B cell (primary cell): ENCODE measurements around the gene SGIP1. TPM values are rescaled to one million over a fixed set of nuclear protein-coding genes. Genes with fewer than 3 reads are reported as not detected.

Experiments used
- ATAC-seq: fragments of 200-7000 bp; cut with Tn5 transposase; one replicate; pipeline ENCODE4 v1.10.0; 2021; ENCODE audit warnings: low read depth, mild to moderate bottlenecking, moderate number of reproducible peaks, moderate library complexity
- CTCF ChIA-PET: fragments of 350-600 bp; sonication (Branson Sonifier 250); formaldehyde crosslinking; loops from one replicate; lab custom pipeline; 2021; ENCODE audit warnings: antibody characterized with exemption, inconsistent platforms; lab: Charles Lee
- POLR2A ChIA-PET: fragments of 350-600 bp; sonication (Branson Sonifier 250); formaldehyde crosslinking; loops from one replicate; lab custom pipeline; 2021; ENCODE audit warnings: antibody characterized with exemption; lab: Charles Lee
- DNase-seq: peaks from one replicate; pipeline ENCODE4 v3.0.0; 2013
- H2AFZ ChIP-seq: 2 replicates; pipeline ENCODE4 v1.6.1; 2012; ENCODE audit warnings: mild to moderate bottlenecking, low read depth, low read length; ENCODE audit not compliant: insufficient read depth, poor library complexity, severe bottlenecking
- H3K27ac ChIP-seq, 2 donors: 1 replicate in 1 of 2; 2 replicates in 1 of 2; pipeline ENCODE4 v1.5.1; 2012 to 2013; ENCODE audit warnings: low read length in 2 of 2, mild to moderate bottlenecking in 2 of 2, moderate library complexity in 1 of 2
- H3K27me3 ChIP-seq, 4 experiments: fragments of 200-600 bp in 1 of 4; sonication (generic) in 1 of 4; replicated peaks in 1 of 4; 1 replicate in 2 of 4; 2 replicates in 2 of 4; pipeline versions ENCODE4 v1.6.1 to v1.7.0; 2013 to 2016; ENCODE audit warnings: low read length in 3 of 4, mild to moderate bottlenecking in 2 of 4, mixed read lengths in 1 of 4, moderate library complexity in 1 of 4; ENCODE audit not compliant: insufficient read depth in 4 of 4, control insufficient read depth in 3 of 4; ENCODE audit errors: control extremely low read depth in 1 of 4
- H3K36me3 ChIP-seq, 2 experiments: replicated peaks in 1 of 2; 1 replicate in 1 of 2; 2 replicates in 1 of 2; pipeline versions ENCODE4 v1.6.1 to v1.7.1; 2013; ENCODE audit warnings: low read length in 1 of 2; ENCODE audit not compliant: insufficient read depth in 2 of 2, control insufficient read depth in 1 of 2; ENCODE audit errors: control extremely low read depth in 1 of 2, extremely low read depth in 1 of 2
- H3K4me1 ChIP-seq, 2 donors: fragments of 200-600 bp in 1 of 2; sonication (generic) in 1 of 2; 1 replicate in 1 of 2; 2 replicates in 1 of 2; pipeline versions ENCODE4 v1.5.1 to v1.6.1; 2013 to 2017; ENCODE audit warnings: low read length in 2 of 2; ENCODE audit not compliant: control insufficient read depth in 2 of 2, insufficient read depth in 2 of 2
- H3K4me2 ChIP-seq: replicated peaks from 2 replicates; pipeline ENCODE3; 2012; ENCODE audit warnings: mild to moderate bottlenecking, low read depth, low read length; ENCODE audit not compliant: poor library complexity, severe bottlenecking
- H3K4me3 ChIP-seq, 5 experiments: fragments of 200-600 bp in 1 of 5; sonication (generic) in 1 of 5; 1 replicate in 3 of 5; 2 replicates in 2 of 5; pipeline versions ENCODE4 v1.5.1 to v1.7.0; 2011 to 2016; ENCODE audit warnings: low read length in 4 of 5, mild to moderate bottlenecking in 4 of 5, low read depth in 2 of 5, control low read depth in 1 of 5, moderate library complexity in 1 of 5; ENCODE audit not compliant: insufficient read depth in 1 of 5; ENCODE audit errors: control extremely low read depth in 1 of 5, extremely low read depth in 1 of 5
- H3K79me2 ChIP-seq: fragments of 200-600 bp; sonication (generic); one replicate; pipeline ENCODE4 v1.6.0; 2016; ENCODE audit warnings: low read length; ENCODE audit not compliant: control insufficient read depth, insufficient read depth
- H3K9ac ChIP-seq: fragments of 200-600 bp; sonication (generic); 2 replicates; pipeline ENCODE4 v1.6.1; 2017; ENCODE audit warnings: mild to moderate bottlenecking, low read length, moderate library complexity
- H3K9me3 ChIP-seq, 3 donors: one replicate each; pipeline versions ENCODE4 v1.6.1 to v1.7.1; 2013; ENCODE audit warnings: low read length in 2 of 3; ENCODE audit not compliant: control insufficient read depth in 2 of 3, insufficient read depth in 1 of 3; ENCODE audit errors: control extremely low read depth in 1 of 3
- H4K20me1 ChIP-seq: 2 replicates; pipeline ENCODE4 v1.6.0; 2012; ENCODE audit warnings: mild to moderate bottlenecking, low read length; ENCODE audit not compliant: insufficient read depth, control insufficient read depth, poor library complexity, severe bottlenecking
- H3K27ac Mint-ChIP-seq: one replicate; pipeline ENCODE4 v1.8.0; 2021; ENCODE audit warnings: mixed read lengths
- H3K27me3 Mint-ChIP-seq: one replicate; pipeline ENCODE4 v1.8.0; 2021; ENCODE audit warnings: mixed read lengths
- H3K4me1 Mint-ChIP-seq: one replicate; pipeline ENCODE4 v1.8.0; 2021; ENCODE audit warnings: mixed read lengths
- H3K4me3 Mint-ChIP-seq: one replicate; pipeline ENCODE4 v1.8.0; 2021; ENCODE audit warnings: mixed read lengths
- H3K9me3 Mint-ChIP-seq: one replicate; pipeline ENCODE4 v1.8.0; 2022; ENCODE audit warnings: mixed read lengths; ENCODE audit not compliant: insufficient read depth
- EZH2 ChIP-seq: IDR thresholded peaks from 2 replicates; pipeline ENCODE4 v1.6.1; 2012; ENCODE audit warnings: borderline replicate concordance, low read depth, mild to moderate bottlenecking, moderate library complexity, low read length; ENCODE audit not compliant: insufficient read depth, poor library complexity, severe bottlenecking
- WGBS: methylation state at CpG from one replicate; pipeline ENCODE4 v1.1.5; 2013; ENCODE audit warnings: missing lambda C conversion rate; ENCODE audit not compliant: insufficient coverage; 5-methylcytosine and 5-hydroxymethylcytosine counted together
- intact Hi-C: fragments of 100-400 bp; cut with micrococcal nuclease; formaldehyde crosslinking; loops from one replicate; pipeline ENCODE4 v1.10.0; 2022
- polyA plus RNA-seq: library from polyadenylated mRNA; depleted of rRNA; stranded (reverse); fragments of >200 nt; gene quantifications from 2 replicates; pipeline ENCODE4 v1.2.3, GENCODE V29; 2012
- total RNA-seq, 2 donors: library from RNA; stranded (reverse); fragments of 120-200 nt in 1 of 2; gene quantifications; 1 replicate in 1 of 2; 2 replicates in 1 of 2; pipeline versions ENCODE4 v1.2.3 to v1.2.4, GENCODE V29; 2013 to 2022
- TF ChIP-seq, protein P1 (sequence below): fragments of 200-600 bp; IDR thresholded peaks from one replicate; pipeline ENCODE4 v1.8.0; 2022; ENCODE audit warnings: antibody characterized with exemption, mild to moderate bottlenecking

The SGIP1 gene
- total and polyA plus RNA-seq, 2 donors (not counting 1 experiment from before 2014, with no cell fraction given), result not detected

DNA sequence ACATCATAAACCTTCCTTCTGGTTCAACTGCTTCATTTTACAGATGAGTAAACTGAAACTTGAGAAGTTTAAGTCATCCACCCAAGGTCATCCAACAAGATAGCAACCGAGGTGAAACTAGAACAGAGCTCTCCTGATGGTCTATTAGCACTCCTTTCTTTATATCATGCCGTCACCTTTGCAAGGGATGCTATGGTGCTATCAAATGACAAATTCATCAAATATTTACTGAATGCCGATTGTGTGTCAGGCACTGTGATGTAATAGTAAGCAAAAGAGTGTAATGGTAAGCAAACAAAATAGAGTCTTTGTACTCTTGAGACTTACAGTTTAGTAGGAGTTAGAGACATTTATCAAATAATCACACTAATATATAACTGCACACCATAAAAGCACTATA is 14.0 kb upstream of the SGIP1 start:
- Histone ChIP-seq H3K4me3 (no peak overlapping the region), H4K20me1 (no peaks in the 10 kb centered on the region), H3K27ac (no peak overlapping the region), H3K9ac (no peak overlapping the region), H3K27me3 (no peaks in the 10 kb centered on the region), H3K9me3 (no peaks in the 10 kb centered on the region), H3K4me2 (no peak overlapping the region), H3K4me1 (no peaks in the 10 kb centered on the region), H2AFZ (no peak overlapping the region), H3K36me3 (no peaks in the 10 kb centered on the region), H3K79me2 (no peaks in the 10 kb centered on the region)
- WGBS, result 83% methylated on average over 1 of the region's 3 CpGs
- H3K9me3 Mint-ChIP-seq, result no peaks in the 10 kb centered on the region
- POLR2A ChIA-PET, result no interaction called here
- CTCF ChIA-PET, result no interaction called here
- no peak for DNase-seq
- H3K27ac Mint-ChIP-seq, result no peak overlapping the region
- TF ChIP-seq EZH2, result no peak
- TF ChIP-seq, protein P1, sequence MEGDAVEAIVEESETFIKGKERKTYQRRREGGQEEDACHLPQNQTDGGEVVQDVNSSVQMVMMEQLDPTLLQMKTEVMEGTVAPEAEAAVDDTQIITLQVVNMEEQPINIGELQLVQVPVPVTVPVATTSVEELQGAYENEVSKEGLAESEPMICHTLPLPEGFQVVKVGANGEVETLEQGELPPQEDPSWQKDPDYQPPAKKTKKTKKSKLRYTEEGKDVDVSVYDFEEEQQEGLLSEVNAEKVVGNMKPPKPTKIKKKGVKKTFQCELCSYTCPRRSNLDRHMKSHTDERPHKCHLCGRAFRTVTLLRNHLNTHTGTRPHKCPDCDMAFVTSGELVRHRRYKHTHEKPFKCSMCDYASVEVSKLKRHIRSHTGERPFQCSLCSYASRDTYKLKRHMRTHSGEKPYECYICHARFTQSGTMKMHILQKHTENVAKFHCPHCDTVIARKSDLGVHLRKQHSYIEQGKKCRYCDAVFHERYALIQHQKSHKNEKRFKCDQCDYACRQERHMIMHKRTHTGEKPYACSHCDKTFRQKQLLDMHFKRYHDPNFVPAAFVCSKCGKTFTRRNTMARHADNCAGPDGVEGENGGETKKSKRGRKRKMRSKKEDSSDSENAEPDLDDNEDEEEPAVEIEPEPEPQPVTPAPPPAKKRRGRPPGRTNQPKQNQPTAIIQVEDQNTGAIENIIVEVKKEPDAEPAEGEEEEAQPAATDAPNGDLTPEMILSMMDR, result no peak
- H3K4me3 Mint-ChIP-seq, result no peak overlapping the region
- intact Hi-C loops, result no loop called here
- no peaks in the 10 kb centered on the region for H3K4me1 Mint-ChIP-seq
- no peak for ATAC-seq
- peaks cover 6% of the 10 kb centered on the region for H3K27me3 Mint-ChIP-seq

DNA sequence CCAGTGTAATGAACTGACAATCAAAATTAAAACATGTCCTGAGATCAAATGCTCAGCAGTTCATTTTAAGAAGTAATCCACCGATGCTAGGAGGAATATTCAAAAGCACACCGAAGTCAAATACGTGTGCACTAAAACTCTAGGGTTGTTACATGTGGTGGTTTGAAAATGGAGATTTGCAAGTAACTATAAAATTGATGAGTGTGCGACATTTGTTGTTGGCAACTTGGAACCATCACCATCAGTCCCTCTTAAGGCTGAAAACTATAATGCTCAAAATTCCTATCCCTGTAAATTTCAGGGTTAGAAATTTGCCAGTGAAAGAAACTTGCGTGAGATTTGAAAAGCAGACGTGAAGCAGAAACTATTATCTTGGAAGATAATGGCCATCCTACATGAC is 13.3 kb upstream of the SGIP1 start:
- H3K4me1 ChIP-seq, result no peaks in the 10 kb centered on the region
- H3K9me3 Mint-ChIP-seq, result no peaks in the 10 kb centered on the region
- H3K9ac ChIP-seq, result no peak overlapping the region
- intact Hi-C loops, result no loop called here
- no peaks in the 10 kb centered on the region for H3K27me3 ChIP-seq
- H3K4me3 Mint-ChIP-seq, result no peak overlapping the region
- ATAC-seq (no peak), DNase-seq (no peak)
- H3K9me3 ChIP-seq, result no peaks in the 10 kb centered on the region
- no peaks in the 10 kb centered on the region for H3K4me1 Mint-ChIP-seq
- peaks cover 6% of the 10 kb centered on the region for H3K27me3 Mint-ChIP-seq
- no peak overlapping the region for H3K4me3 ChIP-seq
- WGBS, result 92% methylated on average over 4 of the region's 6 CpGs
- H3K27ac ChIP-seq, result no peak overlapping the region
- no peak for TF ChIP-seq EZH2
- TF ChIP-seq, protein P1, result no peak
- H2AFZ ChIP-seq, result no peak overlapping the region
- no peaks in the 10 kb centered on the region for H3K79me2 ChIP-seq
- ChIA-PET POLR2A (no interaction called here), CTCF (no interaction called here)
- no peaks in the 10 kb centered on the region for H4K20me1 ChIP-seq
- no peak overlapping the region for H3K4me2 ChIP-seq
- no peaks in the 10 kb centered on the region for H3K36me3 ChIP-seq
- no peak overlapping the region for H3K27ac Mint-ChIP-seq
